ENCODE data around the gene DCP1A.

DNA sequence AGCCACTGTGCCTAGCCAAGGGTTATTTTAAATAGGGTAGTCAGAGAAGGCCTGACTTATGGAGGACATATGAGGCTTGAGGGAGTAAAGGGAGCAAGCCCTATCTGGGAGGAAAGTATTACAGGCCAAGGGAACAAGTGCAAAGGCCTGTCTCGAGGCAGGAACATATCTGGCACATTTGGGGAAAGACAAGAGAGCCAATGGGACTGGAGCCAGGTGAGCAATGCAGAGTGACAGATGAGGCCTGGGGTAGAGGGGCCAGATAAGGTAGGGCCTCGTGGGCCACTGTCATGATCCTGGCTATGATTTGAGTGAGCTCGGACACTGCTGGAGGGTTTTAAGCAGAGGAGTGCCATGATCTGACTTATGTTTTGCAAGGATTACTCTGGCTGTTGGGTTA lies 43.8 kb downstream of the DCP1A start:
- TF ChIP-seq JUN (IDR thresholded peaks at IDR 0.05; ENCODE audit: borderline replicate concordance, insufficient read depth, insufficient read length, low read depth) (no peak), POLR2A (IDR thresholded peaks at IDR 0.05; ENCODE audit: low read depth, low read length) (no peak), MYC (IDR thresholded peaks at IDR 0.05; ENCODE audit: low read depth, low read length) (no peak)
- TF ChIP-seq, protein P1, sequence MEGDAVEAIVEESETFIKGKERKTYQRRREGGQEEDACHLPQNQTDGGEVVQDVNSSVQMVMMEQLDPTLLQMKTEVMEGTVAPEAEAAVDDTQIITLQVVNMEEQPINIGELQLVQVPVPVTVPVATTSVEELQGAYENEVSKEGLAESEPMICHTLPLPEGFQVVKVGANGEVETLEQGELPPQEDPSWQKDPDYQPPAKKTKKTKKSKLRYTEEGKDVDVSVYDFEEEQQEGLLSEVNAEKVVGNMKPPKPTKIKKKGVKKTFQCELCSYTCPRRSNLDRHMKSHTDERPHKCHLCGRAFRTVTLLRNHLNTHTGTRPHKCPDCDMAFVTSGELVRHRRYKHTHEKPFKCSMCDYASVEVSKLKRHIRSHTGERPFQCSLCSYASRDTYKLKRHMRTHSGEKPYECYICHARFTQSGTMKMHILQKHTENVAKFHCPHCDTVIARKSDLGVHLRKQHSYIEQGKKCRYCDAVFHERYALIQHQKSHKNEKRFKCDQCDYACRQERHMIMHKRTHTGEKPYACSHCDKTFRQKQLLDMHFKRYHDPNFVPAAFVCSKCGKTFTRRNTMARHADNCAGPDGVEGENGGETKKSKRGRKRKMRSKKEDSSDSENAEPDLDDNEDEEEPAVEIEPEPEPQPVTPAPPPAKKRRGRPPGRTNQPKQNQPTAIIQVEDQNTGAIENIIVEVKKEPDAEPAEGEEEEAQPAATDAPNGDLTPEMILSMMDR (IDR thresholded peaks at IDR 0.05; ENCODE audit: extremely low read depth in 1 of 2, insufficient read depth in 1 of 2, low read depth in 1 of 2, low read length in 2 of 2): no peak

Data from endothelial cell of umbilical vein (primary cell).